H7 (cell line): ENCODE measurements around the gene DEPP1. TPM values are rescaled to one million over a fixed set of nuclear protein-coding genes. Genes with fewer than 3 reads are reported as not detected.

Experiments
- DNase-seq: peaks from one replicate; pipeline ENCODE4 v3.0.0; 2012
- H3K27me3 ChIP-seq: 2 replicates; pipeline ENCODE4 v1.6.0; 2011; ENCODE audit warnings: mild to moderate bottlenecking, low read length; ENCODE audit not compliant: control insufficient read depth, insufficient read depth
- H3K36me3 ChIP-seq: replicated peaks from 2 replicates; pipeline ENCODE4 v1.5.1; 2011; ENCODE audit warnings: low read length; ENCODE audit not compliant: control insufficient read depth, insufficient read depth
- H3K4me3 ChIP-seq: 2 replicates; pipeline ENCODE4 v1.5.1; 2011; ENCODE audit warnings: low read depth, mild to moderate bottlenecking, control low read depth, low read length, moderate library complexity; ENCODE audit not compliant: insufficient read depth
- total RNA-seq: library from RNA; depleted of rRNA; stranded (reverse); fragments of >200 nt; shearing (Covaris generic); gene quantifications from 2 replicates; pipeline ENCODE4 v1.2.3, GENCODE V29; 2014

The DEPP1 gene
- total RNA-seq, 1 experiment from 2014 or later, result 0.28 TPM

GRCh38 chr10:44968500-44969400 lies 9.9 kb downstream of the DEPP1 start:
- Histone ChIP-seq H3K27me3 (no peaks in the 10 kb centered on the region), H3K4me3 (no peak overlapping the region), H3K36me3 (peaks cover 2% of the 10 kb centered on the region)
- DNase-seq, result peak; percentile 20

- peak; percentile 16 for DNase-seq
- no peaks in the 10 kb centered on the region for H3K27me3 ChIP-seq
- no peak overlapping the region for H3K4me3 ChIP-seq
- H3K36me3 ChIP-seq, result peaks cover 2% of the 10 kb centered on the region
Measured at GRCh38 chr10:44968091-44968490, 10.5 kb downstream of the DEPP1 start.

- Histone ChIP-seq H3K27me3 (no peaks in the 10 kb centered on the region), H3K36me3 (peaks cover 2% of the 10 kb centered on the region), H3K4me3 (no peak overlapping the region)
- no peak for DNase-seq
Measured at GRCh38 chr10:44967616-44968015, 11.0 kb downstream of the DEPP1 start.

- H3K4me3 ChIP-seq, result no peak overlapping the region
- DNase-seq, result no peak
- H3K27me3 ChIP-seq, result no peaks in the 10 kb centered on the region
- peaks cover 2% of the 10 kb centered on the region for H3K36me3 ChIP-seq
Measured at GRCh38 chr10:44966816-44967509, 11.6 kb downstream of the DEPP1 start.

- no peak for DNase-seq
- no peak overlapping the region for H3K4me3 ChIP-seq
- H3K36me3 ChIP-seq, result no peaks in the 10 kb centered on the region; the same call in 1 of the 2 replicates
- no peaks in the 10 kb centered on the region for H3K27me3 ChIP-seq
Measured at GRCh38 chr10:44966129-44966815, 12.3 kb downstream of the DEPP1 start.

- Histone ChIP-seq H3K4me3 (no peak overlapping the region), H3K36me3 (no peaks in the 10 kb centered on the region; the same call in 1 of the 2 replicates), H3K27me3 (no peaks in the 10 kb centered on the region)
- peak; percentile 13 for DNase-seq
Measured at GRCh38 chr10:44965651-44966097, 12.9 kb downstream of the DEPP1 start.

- peak; percentile 45 for DNase-seq
- peaks cover 3% of the 10 kb centered on the region for H3K27me3 ChIP-seq
- no peaks in the 10 kb centered on the region for H3K36me3 ChIP-seq
- H3K4me3 ChIP-seq, result no peak overlapping the region
Measured at GRCh38 chr10:44965104-44965503, 13.5 kb downstream of the DEPP1 start.

- peak; percentile 49 for DNase-seq
- H3K36me3 ChIP-seq, result no peaks in the 10 kb centered on the region
- H3K4me3 ChIP-seq, result no peak overlapping the region
- H3K27me3 ChIP-seq, result peaks cover 5% of the 10 kb centered on the region
Measured at GRCh38 chr10:44963772-44964633, 14.6 kb downstream of the DEPP1 start.

GRCh38 chr10:44962870-44963738 lies 15.5 kb downstream of the DEPP1 start:
- Histone ChIP-seq H3K4me3 (no peak overlapping the region), H3K36me3 (no peaks in the 10 kb centered on the region), H3K27me3 (peaks cover 5% of the 10 kb centered on the region)
- peak; percentile 73 for DNase-seq

- Histone ChIP-seq H3K27me3 (peaks cover 5% of the 10 kb centered on the region), H3K4me3 (no peak overlapping the region), H3K36me3 (no peaks in the 10 kb centered on the region)
- no peak for DNase-seq
Measured at GRCh38 chr10:44961931-44962750, 16.5 kb downstream of the DEPP1 start.

- peaks cover 5% of the 10 kb centered on the region for H3K27me3 ChIP-seq
- peak; percentile 28 for DNase-seq
- H3K4me3 ChIP-seq, result no peak overlapping the region
- H3K36me3 ChIP-seq, result no peaks in the 10 kb centered on the region
Measured at GRCh38 chr10:44961230-44961571, 17.4 kb downstream of the DEPP1 start.

- Histone ChIP-seq H3K4me3 (no peak overlapping the region), H3K36me3 (no peaks in the 10 kb centered on the region), H3K27me3 (peaks cover 5% of the 10 kb centered on the region)
- DNase-seq, result peak; percentile 18
Measured at GRCh38 chr10:44960482-44961229, 18.0 kb downstream of the DEPP1 start.
